ENCODE data around the gene SBF2. TPM values are rescaled to one million over a fixed set of nuclear protein-coding genes. Genes with fewer than 3 reads are reported as not detected.

Gene SBF2
- total and polyA plus RNA-seq, 2 of the 13 experiments (the other 11 are each of a cell fraction or from before 2014, with no cell fraction given): 24.0 to 45.8 TPM

GRCh38 chr11:10058356-10058755 lies 235.7 kb downstream of the SBF2 start:
- Histone ChIP-seq H3K27me3 (ENCODE audit: control insufficient read depth in 1 of 2, insufficient read depth in 2 of 2, low read length in 2 of 2) (no peaks in the 10 kb centered on the region), H3K79me2 (ENCODE audit: insufficient read depth, low read length) (peaks cover 5% of the 10 kb centered on the region), H3K9me3 (ENCODE audit: low read length) (peaks cover 12% of the 10 kb centered on the region; the same call in 1 of the 2 replicates), H3K4me2 (ENCODE audit: low read depth, low read length) (no peak overlapping the region), H3K27ac (ENCODE audit: extremely low read length, insufficient read depth, low read length) (no peak overlapping the region), H3K4me1 (ENCODE audit: insufficient read depth, low read length) (0 out of 2 replicates have a peak, but pooled peaks cover 4% of the 10 kb centered on the region), H3K36me3 (replicated peaks in 1 of 2; ENCODE audit: control insufficient read depth in 1 of 2, insufficient read depth in 2 of 2, low read length in 2 of 2) (no peaks in the 10 kb centered on the region), H3K4me3 (replicated peaks in 1 of 3; ENCODE audit: insufficient read depth in 1 of 3, low read depth in 2 of 3, low read length in 3 of 3) (no peak overlapping the region), H4K20me1 (ENCODE audit: insufficient read depth, low read length) (no peaks in the 10 kb centered on the region), H2AFZ (ENCODE audit: low read length) (no peak overlapping the region), H3K9ac (ENCODE audit: insufficient read depth, low read depth, low read length) (no peak overlapping the region)
- no TSS peak for BruUV-seq (replicated peaks)
- DNase-seq (ENCODE audit: low spot score) (no peak), FAIRE-seq (no peak), ATAC-seq (no peak)
- 97% methylated on average over 1 of the region's 1 CpG for WGBS (ENCODE audit: low lambda C conversion rate)
- intact Hi-C loops (cut with micrococcal nuclease; ENCODE audit: unreplicated experiment): no loop called here
- ChIA-PET POLR2A (no interaction called here), CTCF (ENCODE audit: low intra/inter-chr PET ratio, low total read pairs) (no interaction called here)
- in situ Hi-C loops (cut with HindIII; ENCODE audit: extremely low pct_ligation_motif_present, low pct_unique_long_range_greater_than_20kb): no loop called here
- TF ChIP-seq ZEB1 (IDR thresholded peaks at IDR 0.05; ENCODE audit: insufficient replicate concordance, low read depth): no peak
- TF ChIP-seq FOXM1 (CRISPR knock-in tag; IDR thresholded peaks at IDR 0.05): no peak
- TF ChIP-seq HOMEZ (CRISPR knock-in tag; IDR thresholded peaks at IDR 0.05; ENCODE audit: low read depth): peak; percentile 71; the same call in 1 of the 2 replicates

DNA sequence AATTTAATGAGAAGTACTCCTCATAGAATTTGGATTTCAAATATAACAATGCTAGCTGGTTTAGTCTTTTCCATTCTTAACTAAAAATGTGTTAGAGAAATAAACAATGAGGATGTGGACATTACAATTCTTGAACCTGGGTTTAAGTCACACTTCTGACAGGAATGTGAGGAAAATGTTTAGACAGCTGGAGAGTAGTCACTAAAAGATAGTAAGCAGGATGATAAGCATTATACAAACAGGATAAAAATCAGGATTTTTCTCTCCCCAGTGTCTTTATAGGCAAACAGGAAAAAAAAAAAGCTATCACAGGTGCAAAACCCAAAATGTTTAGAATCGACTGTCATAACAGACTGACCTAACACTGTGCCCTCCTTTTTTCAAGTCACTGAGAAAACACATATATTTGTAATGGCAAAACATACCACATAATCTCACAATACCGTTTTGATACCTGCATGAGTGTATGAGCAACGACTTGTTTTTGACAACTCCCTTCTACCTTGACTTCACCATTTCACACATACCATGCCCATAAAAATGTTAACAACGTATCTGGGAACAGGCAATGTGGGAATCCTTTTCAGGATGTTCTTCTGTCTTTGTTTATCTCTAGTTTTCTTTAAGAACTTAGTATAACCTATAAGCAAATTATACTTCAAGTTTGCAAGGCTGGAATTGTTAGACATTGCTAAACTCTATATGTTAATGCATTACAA lies 242.0 kb downstream of the SBF2 start:
- intact Hi-C loops (cut with micrococcal nuclease; ENCODE audit: unreplicated experiment) (no loop called here), in situ Hi-C loops (cut with HindIII; ENCODE audit: extremely low pct_ligation_motif_present, low pct_unique_long_range_greater_than_20kb) (no loop called here)
- H3K4me2 ChIP-seq (ENCODE audit: low read depth, low read length): no peak overlapping the region
- ATAC-seq (no peak), DNase-seq (ENCODE audit: low spot score) (no peak), FAIRE-seq (no peak)
- no peak overlapping the region for H3K27ac ChIP-seq (ENCODE audit: extremely low read length, insufficient read depth, low read length)
- H3K9ac ChIP-seq (ENCODE audit: insufficient read depth, low read depth, low read length): no peak overlapping the region
- H3K9me3 ChIP-seq (ENCODE audit: low read length): no peaks in the 10 kb centered on the region
- H3K4me3 ChIP-seq (replicated peaks in 1 of 3; ENCODE audit: insufficient read depth in 1 of 3, low read depth in 2 of 3, low read length in 3 of 3): no peak overlapping the region
- 88% methylated on average over 4 of the region's 4 CpGs for WGBS (ENCODE audit: low lambda C conversion rate)
- POLR2A ChIA-PET: no interaction called here
- H3K79me2 ChIP-seq (ENCODE audit: insufficient read depth, low read length): no peaks in the 10 kb centered on the region
- TF ChIP-seq ZBTB37 (CRISPR knock-in tag; IDR thresholded peaks at IDR 0.05) (no peak), RBAK (CRISPR knock-in tag; IDR thresholded peaks at IDR 0.05) (no peak)
- H3K27me3 ChIP-seq (ENCODE audit: control insufficient read depth in 1 of 2, insufficient read depth in 2 of 2, low read length in 2 of 2): no peaks in the 10 kb centered on the region; a peak in 1 of 5 replicates
- no peak overlapping the region for H2AFZ ChIP-seq (ENCODE audit: low read length)
- H4K20me1 ChIP-seq (ENCODE audit: insufficient read depth, low read length): no peaks in the 10 kb centered on the region
- H3K36me3 ChIP-seq (replicated peaks in 1 of 2; ENCODE audit: control insufficient read depth in 1 of 2, insufficient read depth in 2 of 2, low read length in 2 of 2): no peaks in the 10 kb centered on the region
- CTCF ChIA-PET (ENCODE audit: low intra/inter-chr PET ratio, low total read pairs): no interaction called here
- H3K4me1 ChIP-seq (ENCODE audit: insufficient read depth, low read length): peaks cover 29% of the 10 kb centered on the region
- BruUV-seq (replicated peaks): no TSS peak
